Smooth muscle cell (in vitro differentiated cells): ENCODE data around the gene METTL22. TPM values are rescaled to one million over a fixed set of nuclear protein-coding genes. Genes with fewer than 3 reads are reported as not detected.

Experiments used
- DNase-seq: peaks from one replicate; lab custom pipeline; 2025; ENCODE audit not compliant: unreplicated experiment; lab: John Stamatoyannopoulos, UW
- H2AFZ ChIP-seq: fragments of 200-600 bp; sonication (generic); 2 replicates; pipeline ENCODE4 v1.6.0; 2016; ENCODE audit warnings: antibody characterized with exemption, low read depth, mild to moderate bottlenecking
- H3F3A ChIP-seq: fragments of 200-600 bp; sonication (generic); 2 replicates; pipeline ENCODE4 v1.6.0; 2017; ENCODE audit warnings: antibody characterized with exemption, low read depth
- H3K27ac ChIP-seq: fragments of 200-600 bp; sonication (generic); 2 replicates; pipeline ENCODE4 v1.5.1; 2016; ENCODE audit warnings: low read depth, mild to moderate bottlenecking
- H3K27me3 ChIP-seq: fragments of 200-600 bp; sonication (generic); 2 replicates; pipeline ENCODE4 v1.6.1; 2016; ENCODE audit warnings: low read depth, mild to moderate bottlenecking
- H3K36me3 ChIP-seq: fragments of 200-600 bp; sonication (generic); 2 replicates; pipeline ENCODE4 v1.5.1; 2016; ENCODE audit warnings: low read depth
- H3K4me1 ChIP-seq: fragments of 200-600 bp; sonication (generic); 2 replicates; pipeline ENCODE4 v1.5.1; 2016; ENCODE audit warnings: low read depth
- H3K4me2 ChIP-seq: fragments of 200-600 bp; sonication (generic); 2 replicates; pipeline ENCODE4 v1.6.0; 2016; ENCODE audit warnings: mild to moderate bottlenecking
- H3K4me3 ChIP-seq: fragments of 200-600 bp; sonication (generic); 2 replicates; pipeline ENCODE4 v1.5.1; 2016; ENCODE audit warnings: mild to moderate bottlenecking
- H3K79me2 ChIP-seq: fragments of 200-600 bp; sonication (generic); 2 replicates; pipeline ENCODE4 v1.6.0; 2016; ENCODE audit warnings: low read depth, mild to moderate bottlenecking
- H3K9ac ChIP-seq: fragments of 200-600 bp; sonication (generic); 2 replicates; pipeline ENCODE4 v1.6.0; 2016; ENCODE audit warnings: low read depth
- H3K9me3 ChIP-seq: fragments of 200-600 bp; sonication (generic); replicated peaks from 2 replicates; pipeline ENCODE4 v1.5.1; 2016; ENCODE audit warnings: low read depth
- H4K20me1 ChIP-seq: fragments of 200-600 bp; sonication (generic); 2 replicates; pipeline ENCODE4 v1.6.0; 2016; ENCODE audit warnings: low read depth
- CTCF ChIP-seq: fragments of 200-600 bp; sonication (generic); IDR thresholded peaks from 2 replicates; pipeline ENCODE4 v1.5.1; 2017; ENCODE audit warnings: borderline replicate concordance, mild to moderate bottlenecking, antibody characterized with exemption; ENCODE audit not compliant: insufficient read depth, poor library complexity, severe bottlenecking
- WGBS: methylation state at CpG from one replicate; pipeline ENCODE4 v1.1.7; 2016; ENCODE audit warnings: low lambda C conversion rate; 5-methylcytosine and 5-hydroxymethylcytosine counted together
- polyA plus RNA-seq: library from polyadenylated mRNA; unstranded; fragments of >200 nt; fragmentation: Nextera tagmentation; extraction: Ambion mirVana; gene quantifications from 2 replicates; pipeline ENCODE4 v1.2.1, GENCODE V29; 2016
- total RNA-seq: library from RNA; depleted of rRNA; stranded (reverse); fragments of >200 nt; gene quantifications from 2 replicates; pipeline ENCODE4 v1.2.3, GENCODE V29; 2014

METTL22 gene
- total and polyA plus RNA-seq, 2 experiments from 2014 or later, result 19.2 to 37.4 TPM

GRCh38 chr16:8673611-8674412 lies 52.3 kb downstream of the METTL22 start:
- Histone ChIP-seq H3K4me3 (peak overlapping the region; percentile 83), H4K20me1 (no peaks in the 10 kb centered on the region), H3K9ac (peak overlapping the region; percentile 66), H3K9me3 (no peaks in the 10 kb centered on the region), H3F3A (no peaks in the 10 kb centered on the region), H3K4me2 (peak overlapping the region; percentile 100), H3K27me3 (no peaks in the 10 kb centered on the region), H3K36me3 (no peaks in the 10 kb centered on the region), H2AFZ (peak overlapping the region; percentile 54), H3K27ac (no peak overlapping the region), H3K4me1 (peaks cover 5% of the 10 kb centered on the region), H3K79me2 (no peaks in the 10 kb centered on the region)
- DNase-seq, result peak; percentile 47
- 15% methylated on average over 24 of the region's 24 CpGs for WGBS
- TF ChIP-seq CTCF, result no peak

- TF ChIP-seq CTCF, result no peak
- Histone ChIP-seq H3K27ac (no peak within 1 kb of the TSS), H3K9ac (peak within 1 kb of the TSS; percentile 66), H3K27me3 (no peaks in the 10 kb centered on the region), H3K4me3 (peak within 1 kb of the TSS; percentile 83), H4K20me1 (no peaks in the 10 kb centered on the region), H3K4me2 (peak within 1 kb of the TSS; percentile 100), H3K36me3 (no peaks in the 10 kb centered on the region), H2AFZ (peak within 1 kb of the TSS; percentile 79), H3K9me3 (no peaks in the 10 kb centered on the region), H3K4me1 (peaks cover 5% of the 10 kb centered on the region), H3F3A (no peaks in the 10 kb centered on the region), H3K79me2 (no peaks in the 10 kb centered on the region)
- DNase-seq, result peak; percentile 63
- WGBS, result 4% methylated on average over 37 of the region's 49 CpGs
These were observed 53.0 kb downstream of the METTL22 start, which contains the start of gene ABAT for GRCh38 chr16:8674413-8675022. ABAT (plus strand) TSS chr16:8674617; CDS start chr16:8735740, 61,123 bp downstream.

GRCh38 chr16:8675183-8676159 lies 54.0 kb downstream of the METTL22 start:
- WGBS, result 71% methylated on average over 13 of the region's 13 CpGs
- peaks cover 5% of the 10 kb centered on the region for H3K4me1 ChIP-seq
- no peak overlapping the region for H3K27ac ChIP-seq
- no peak for DNase-seq
- H3K4me2 ChIP-seq, result peak overlapping the region; percentile 100
- no peaks in the 10 kb centered on the region for H3K9me3 ChIP-seq
- H4K20me1 ChIP-seq, result no peaks in the 10 kb centered on the region
- H3K36me3 ChIP-seq, result no peaks in the 10 kb centered on the region
- H3F3A ChIP-seq, result no peaks in the 10 kb centered on the region
- H3K9ac ChIP-seq, result no peak overlapping the region
- no peaks in the 10 kb centered on the region for H3K79me2 ChIP-seq
- no peak for TF ChIP-seq CTCF
- no peaks in the 10 kb centered on the region for H3K27me3 ChIP-seq
- no peak overlapping the region for H2AFZ ChIP-seq
- H3K4me3 ChIP-seq, result peak overlapping the region; percentile 83
